SK-N-SH (cell line): ENCODE data around the gene SCAF1. TPM values are rescaled to one million over a fixed set of nuclear protein-coding genes. Genes with fewer than 3 reads are reported as not detected.

ENCODE experiments used
- CTCF ChIA-PET: fragments of 300-600, 350-600 bp; formaldehyde crosslinking; extraction: SDS; loops from one replicate; lab custom pipeline; 2021; lab: Yijun Ruan, JAX
- POLR2A ChIA-PET: fragments of 350-600 bp; sonication (Branson Sonifier 250); formaldehyde crosslinking; extraction: SDS; loops from one replicate; lab custom pipeline; 2020; ENCODE audit warnings: antibody characterized with exemption, inconsistent platforms; lab: Yijun Ruan, JAX
- DNase-seq: peaks from one replicate; pipeline ENCODE4 v3.0.0; 2012
- H2AFZ ChIP-seq: fragments of 200-600 bp; sonication (generic); 2 replicates; pipeline ENCODE4 v1.8.1; 2016; ENCODE audit warnings: antibody characterized with exemption, mild to moderate bottlenecking, low read depth
- H3F3A ChIP-seq: fragments of 200-600 bp; sonication (generic); replicated peaks from 2 replicates; pipeline ENCODE3; 2016; ENCODE audit warnings: antibody characterized with exemption, mild to moderate bottlenecking; ENCODE audit not compliant: insufficient read depth
- H3K27ac ChIP-seq, 2 experiments: fragments of 200-500 bp in 1 of 2; fragments of 200-600 bp in 1 of 2; sonication (Bioruptor generic) in 1 of 2; sonication (generic), shearing (Covaris generic) in 1 of 2; 2 replicates each; pipeline versions ENCODE4 v1.5.1 to v1.6.1; 2014 to 2016; ENCODE audit warnings: low read depth in 2 of 2, inconsistent platforms in 1 of 2, low read length in 1 of 2, mild to moderate bottlenecking in 1 of 2, mixed read lengths in 1 of 2
- H3K27me3 ChIP-seq: fragments of 200-600 bp; sonication (generic), shearing (Covaris generic); 2 replicates; pipeline ENCODE4 v1.6.1; 2016; ENCODE audit warnings: mixed run types; ENCODE audit not compliant: insufficient read depth
- H3K36me3 ChIP-seq, 2 experiments: fragments of 200-500 bp in 1 of 2; fragments of 200-600 bp in 1 of 2; sonication (Bioruptor generic) in 1 of 2; sonication (generic) in 1 of 2; replicated peaks in 1 of 2; 2 replicates each; pipeline versions ENCODE3 to v1.5.1; 2014 to 2016; ENCODE audit warnings: low read length in 1 of 2, mild to moderate bottlenecking in 1 of 2; ENCODE audit not compliant: insufficient read depth in 2 of 2, control insufficient read depth in 1 of 2
- H3K4me1 ChIP-seq, 2 experiments: fragments of 200-500 bp in 1 of 2; fragments of 200-600 bp in 1 of 2; sonication (Bioruptor generic) in 1 of 2; sonication (generic), shearing (Covaris generic) in 1 of 2; 2 replicates each; pipeline versions ENCODE4 v1.5.1 to v1.6.1; 2014 to 2016; ENCODE audit warnings: low read depth in 1 of 2, low read length in 1 of 2, mixed run types in 1 of 2; ENCODE audit not compliant: insufficient read depth in 2 of 2, control insufficient read depth in 1 of 2
- H3K4me2 ChIP-seq: fragments of 200-600 bp; sonication (generic), shearing (Covaris generic); 2 replicates; pipeline ENCODE4 v1.6.1; 2017; ENCODE audit warnings: mixed run types
- H3K4me3 ChIP-seq, 2 experiments: fragments of 200-500 bp in 1 of 2; fragments of 200-600 bp in 1 of 2; sonication (Bioruptor generic) in 1 of 2; sonication (generic), shearing (Covaris generic) in 1 of 2; 2 replicates each; pipeline versions ENCODE4 v1.5.1 to v1.8.1; 2014 to 2016; ENCODE audit warnings: low read depth in 2 of 2, inconsistent platforms in 1 of 2, low read length in 1 of 2, mild to moderate bottlenecking in 1 of 2, mixed read lengths in 1 of 2, moderate library complexity in 1 of 2
- H3K79me2 ChIP-seq: fragments of 200-600 bp; sonication (generic); 2 replicates; pipeline ENCODE4 v1.8.1; 2017; ENCODE audit warnings: mild to moderate bottlenecking; ENCODE audit not compliant: insufficient read depth
- H3K9ac ChIP-seq: fragments of 200-600 bp; sonication (generic); 2 replicates; pipeline ENCODE4 v1.6.1; 2017; ENCODE audit warnings: mixed run types
- H3K9me2 ChIP-seq: fragments of 200-600 bp; sonication (generic); 2 replicates; pipeline ENCODE4 v1.6.1; 2017; ENCODE audit warnings: mixed run types
- H3K9me3 ChIP-seq: fragments of 200-600 bp; sonication (generic); 2 replicates; pipeline ENCODE4 v1.6.1; 2017; ENCODE audit warnings: mixed run types, mild to moderate bottlenecking, moderate library complexity
- H4K20me1 ChIP-seq: fragments of 200-600 bp; sonication (generic); 2 replicates; pipeline ENCODE4 v1.6.1; 2017; ENCODE audit warnings: mild to moderate bottlenecking, mixed run types; ENCODE audit not compliant: insufficient read depth
- CTCF ChIP-seq: fragments of 200-600 bp; sonication (generic); IDR thresholded peaks from 2 replicates; pipeline ENCODE4 v1.6.1; 2017; ENCODE audit warnings: antibody characterized with exemption, mild to moderate bottlenecking, moderate library complexity
- FOSL2 ChIP-seq: IDR thresholded peaks from 2 replicates; pipeline ENCODE4 v1.4.0; 2012; ENCODE audit warnings: low read depth, mild to moderate bottlenecking, moderate library complexity, borderline replicate concordance
- FOXM1 ChIP-seq: IDR thresholded peaks from 2 replicates; pipeline ENCODE4 v1.4.0; 2012; ENCODE audit warnings: low read depth, mild to moderate bottlenecking
- GABPA ChIP-seq: IDR thresholded peaks from 2 replicates; pipeline ENCODE4 v1.4.0; 2012; ENCODE audit warnings: low read depth, mild to moderate bottlenecking
- GATA2 ChIP-seq: sonication (generic); formaldehyde crosslinking; IDR thresholded peaks from 2 replicates; pipeline ENCODE4 v1.5.0; 2020; ENCODE audit warnings: mild to moderate bottlenecking, missing genetic modification reagents
- MEF2A ChIP-seq: IDR thresholded peaks from 2 replicates; pipeline ENCODE4 v1.4.0; 2012; ENCODE audit warnings: low read depth, borderline replicate concordance
- NFIC ChIP-seq: IDR thresholded peaks from 2 replicates; pipeline ENCODE4 v1.4.0; 2012; ENCODE audit warnings: borderline replicate concordance
- NRF1 ChIP-seq: IDR thresholded peaks from 2 replicates; pipeline ENCODE4 v1.6.1; 2012; ENCODE audit warnings: low read depth, mild to moderate bottlenecking, low read length
- PBX3 ChIP-seq: IDR thresholded peaks from 2 replicates; pipeline ENCODE4; 2012
- RCOR1 ChIP-seq: fragments of 150-350 bp; IDR thresholded peaks from 2 replicates; pipeline ENCODE4 v1.6.1; 2017; ENCODE audit warnings: antibody characterized with exemption, low read length
- REST ChIP-seq: IDR thresholded peaks from 2 replicates; pipeline ENCODE4 v1.6.1; 2012; ENCODE audit warnings: mild to moderate bottlenecking, low read depth, low read length, moderate library complexity
- RXRA ChIP-seq: IDR thresholded peaks from 2 replicates; pipeline ENCODE4 v1.4.0; 2012; ENCODE audit warnings: low read depth, mild to moderate bottlenecking, borderline replicate concordance
- SMC3 ChIP-seq: IDR thresholded peaks from 2 replicates; pipeline ENCODE4 v1.6.1; 2012; ENCODE audit warnings: low read depth, low read length, improper control_type of control experiment
- TCF12 ChIP-seq: IDR thresholded peaks from 2 replicates; pipeline ENCODE4 v1.4.0; 2012
- YY1 ChIP-seq: IDR thresholded peaks from 2 replicates; pipeline ENCODE4 v1.4.0; 2012; ENCODE audit warnings: low read depth, mild to moderate bottlenecking
- WGBS: methylation state at CpG from one replicate; pipeline ENCODE4 v1.1.6; 2017; ENCODE audit warnings: low lambda C conversion rate; 5-methylcytosine and 5-hydroxymethylcytosine counted together
- polyA plus RNA-seq, 3 experiments: library from polyadenylated mRNA; depleted of rRNA; stranded (reverse); fragments of >200 nt; gene quantifications; 2 replicates each; pipeline ENCODE4 v1.2.3, GENCODE V29; 2012

Gene SCAF1
- polyA plus RNA-seq, 1 of the 3 experiments (the other 2 are of a cell fraction), result 9.5 TPM

- TF ChIP-seq GATA2, result no peak
- no peak for TF ChIP-seq NRF1
- no peak for TF ChIP-seq REST
- no peak for TF ChIP-seq PBX3
- no peak for TF ChIP-seq MEF2A
- TF ChIP-seq, all 33 proteins: peak for 0
Measured at GRCh38 chr19:49678985-49679770, 37.2 kb downstream of the SCAF1 start (continued).

- no peaks in the 10 kb centered on the region for H3K9me2 ChIP-seq
- H3K4me2 ChIP-seq, result peak overlapping the region; percentile 74
- peaks cover 56% of the 10 kb centered on the region for H4K20me1 ChIP-seq
- 75% methylated on average over 10 of the region's 10 CpGs for WGBS
- ChIA-PET CTCF (interaction anchor here (0.8 to 8.8 kb wide), 8 partner anchors 10 to 189 kb away, joined by 3 to 78 read pairs (median 6); partner anchors contain the start of genes ADM5, BCL2L12, CPT1C and IRF3), POLR2A (no interaction called here)
- H3K36me3 ChIP-seq, result peaks cover 25 to 27% of the 10 kb centered on the region in 2 experiments
- TF ChIP-seq YY1 (no peak), FOSL2 (no peak), TCF12 (no peak), CTCF (no peak), FOXM1 (no peak), RXRA (no peak), SMC3 (no peak), GABPA (no peak), RCOR1 (no peak), NFIC (no peak), GATA2 (no peak)
- no peak overlapping the region for H3K9ac ChIP-seq
- H3F3A ChIP-seq, result peaks cover 12% of the 10 kb centered on the region
- no peak overlapping the region for H2AFZ ChIP-seq
- H3K79me2 ChIP-seq, result peaks cover 61% of the 10 kb centered on the region
- no peak for DNase-seq
- H3K4me3 ChIP-seq, result no peak overlapping the region
- no peaks in the 10 kb centered on the region for H3K9me3 ChIP-seq
- peak overlapping the region; percentile 36 to 42; a peak in 2 of 4 replicates for H3K27ac ChIP-seq
- no peaks in the 10 kb centered on the region for H3K27me3 ChIP-seq
- H3K4me1 ChIP-seq, result peaks cover 20 to 25% of the 10 kb centered on the region in 2 experiments; a peak in 3 of 4 replicates
Measured at GRCh38 chr19:49679771-49680413, 37.9 kb downstream of the SCAF1 start.
